HG03378 (cell line): ENCODE measurements around the gene NDRG4.
"Not testable (repeated sequence)": the region's sequence is repeated elsewhere in the genome, so short reads cannot be mapped to it uniquely, and the experiment has no call there.

Experiments
- ATAC-seq: cut with Tn5 transposase; IDR thresholded peaks from one replicate; pipeline ENCODE4 v1.9.1; 2021; ENCODE audit warnings: mild to moderate bottlenecking, moderate library complexity; ENCODE audit not compliant: unreplicated experiment

The NDRG4 gene

GRCh38 chr16:58464916-58465731 is 34.8 kb upstream of the NDRG4 start:
- no peak for ATAC-seq

GRCh38 chr16:58465817-58466216 is 34.1 kb upstream of the NDRG4 start:
- no peak for ATAC-seq

GRCh38 chr16:58466396-58466795 is 33.5 kb upstream of the NDRG4 start:
- no peak for ATAC-seq

- no peak for ATAC-seq
Measured at GRCh38 chr16:58467905-58468304, 32.0 kb upstream of the NDRG4 start.

- ATAC-seq = no peak
Measured at GRCh38 chr16:58471209-58471975, 28.6 kb upstream of the NDRG4 start.

GRCh38 chr16:58472266-58472665 is 27.7 kb upstream of the NDRG4 start:
- no peak for ATAC-seq

- no peak for ATAC-seq
Measured at GRCh38 chr16:58472827-58473226, 27.1 kb upstream of the NDRG4 start.

- ATAC-seq = no peak
Measured at GRCh38 chr16:58474296-58474695, 25.6 kb upstream of the NDRG4 start.

GRCh38 chr16:58475091-58475619 is 24.8 kb upstream of the NDRG4 start:
- no peak for ATAC-seq

GRCh38 chr16:58476791-58477190 is 23.2 kb upstream of the NDRG4 start:
- ATAC-seq = no peak

- ATAC-seq = no peak
Measured at GRCh38 chr16:58478427-58478826, 21.5 kb upstream of the NDRG4 start.

GRCh38 chr16:58481226-58481869 is 18.6 kb upstream of the NDRG4 start:
- ATAC-seq = no peak

GRCh38 chr16:58481931-58482330 is 18.0 kb upstream of the NDRG4 start:
- ATAC-seq = no peak

- ATAC-seq = no peak
Measured at GRCh38 chr16:58485184-58485887, 14.6 kb upstream of the NDRG4 start.

GRCh38 chr16:58487566-58488351 is 12.2 kb upstream of the NDRG4 start:
- ATAC-seq = no peak

- ATAC-seq = no peak
Measured at GRCh38 chr16:58488531-58488930, 11.4 kb upstream of the NDRG4 start.

- no peak for ATAC-seq
Measured at GRCh38 chr16:58490065-58490464, 9.9 kb upstream of the NDRG4 start.

GRCh38 chr16:58490539-58490938 is 9.4 kb upstream of the NDRG4 start:
- not testable (repeated sequence) for ATAC-seq

GRCh38 chr16:58492066-58492465 is 7.9 kb upstream of the NDRG4 start:
- ATAC-seq = no peak

GRCh38 chr16:58492735-58493134 is 7.2 kb upstream of the NDRG4 start:
- no peak for ATAC-seq
